ENCODE results near the gene TBCD. TPM values are rescaled to one million over a fixed set of nuclear protein-coding genes. Genes with fewer than 3 reads are reported as not detected.
A peak's percentile ranks its signal among the peaks of the same experiment; 100 is the strongest.

Gene TBCD
- total and polyA plus RNA-seq, 9 of the 15 experiments (the other 6 are each of a cell fraction or from before 2014, with no cell fraction given) = 8.9 to 98.5 (median 28.0) TPM

- no peak for TF ChIP-seq PBX2 (CRISPR knock-in tag; IDR thresholded peaks at IDR 0.05; ENCODE audit: low read depth)
- no peak for TF ChIP-seq PBX2 (tag; conservative IDR thresholded peaks at IDR 0.05; ENCODE audit: low read depth)
- TF ChIP-seq ARNT (IDR thresholded peaks at IDR 0.05) = no peak
- TF ChIP-seq RAD21 (CRISPR knock-in tag; conservative IDR thresholded peaks at IDR 0.05 in 1 of 2, IDR thresholded peaks at IDR 0.05 in 1 of 2) = no peak
- TF ChIP-seq ZBTB34 (CRISPR knock-in tag; IDR thresholded peaks at IDR 0.05) = no peak
- no peak for TF ChIP-seq HMG20A (CRISPR knock-in tag; conservative IDR thresholded peaks at IDR 0.05)
- TF ChIP-seq TCFL5 (CRISPR knock-in tag; conservative IDR thresholded peaks at IDR 0.05) = no peak
- TF ChIP-seq, protein P1, sequence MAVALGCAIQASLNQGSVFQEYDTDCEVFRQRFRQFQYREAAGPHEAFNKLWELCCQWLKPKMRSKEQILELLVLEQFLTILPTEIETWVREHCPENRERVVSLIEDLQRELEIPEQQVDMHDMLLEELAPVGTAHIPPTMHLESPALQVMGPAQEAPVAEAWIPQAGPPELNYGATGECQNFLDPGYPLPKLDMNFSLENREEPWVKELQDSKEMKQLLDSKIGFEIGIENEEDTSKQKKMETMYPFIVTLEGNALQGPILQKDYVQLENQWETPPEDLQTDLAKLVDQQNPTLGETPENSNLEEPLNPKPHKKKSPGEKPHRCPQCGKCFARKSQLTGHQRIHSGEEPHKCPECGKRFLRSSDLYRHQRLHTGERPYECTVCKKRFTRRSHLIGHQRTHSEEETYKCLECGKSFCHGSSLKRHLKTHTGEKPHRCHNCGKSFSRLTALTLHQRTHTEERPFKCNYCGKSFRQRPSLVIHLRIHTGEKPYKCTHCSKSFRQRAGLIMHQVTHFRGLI (CRISPR knock-in tag; IDR thresholded peaks at IDR 0.05) = no peak
- TF ChIP-seq PHB (CRISPR knock-in tag; IDR thresholded peaks at IDR 0.05) = no peak
- TF ChIP-seq ETV5 (CRISPR knock-in tag; IDR thresholded peaks at IDR 0.05; ENCODE audit: low read depth) = peak; percentile 73; the same call in 1 of the 2 replicates
- TF ChIP-seq ZNF24 (IDR thresholded peaks at IDR 0.05) = no peak
- no peak for TF ChIP-seq HNRNPK (IDR thresholded peaks at IDR 0.05; ENCODE audit: low read depth, low read length, poor library complexity, severe bottlenecking)
- TF ChIP-seq, protein P2, sequence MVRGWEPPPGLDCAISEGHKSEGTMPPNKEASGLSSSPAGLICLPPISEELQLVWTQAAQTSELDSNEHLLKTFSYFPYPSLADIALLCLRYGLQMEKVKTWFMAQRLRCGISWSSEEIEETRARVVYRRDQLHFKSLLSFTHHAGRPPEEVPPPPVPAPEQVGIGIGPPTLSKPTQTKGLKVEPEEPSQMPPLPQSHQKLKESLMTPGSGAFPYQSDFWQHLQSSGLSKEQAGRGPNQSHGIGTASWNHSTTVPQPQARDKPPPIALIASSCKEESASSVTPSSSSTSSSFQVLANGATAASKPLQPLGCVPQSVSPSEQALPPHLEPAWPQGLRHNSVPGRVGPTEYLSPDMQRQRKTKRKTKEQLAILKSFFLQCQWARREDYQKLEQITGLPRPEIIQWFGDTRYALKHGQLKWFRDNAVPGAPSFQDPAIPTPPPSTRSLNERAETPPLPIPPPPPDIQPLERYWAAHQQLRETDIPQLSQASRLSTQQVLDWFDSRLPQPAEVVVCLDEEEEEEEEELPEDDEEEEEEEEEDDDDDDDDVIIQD (CRISPR knock-in tag; IDR thresholded peaks at IDR 0.05) = no peak
- peak; percentile 25; the same call in 1 of the 2 replicates for TF ChIP-seq BHLHE40 (IDR thresholded peaks at IDR 0.05; ENCODE audit: low read length)
- TF ChIP-seq POLR2AphosphoS5 (IDR thresholded peaks at IDR 0.05; ENCODE audit: control insufficient read depth, insufficient read depth, low read depth, low read length) = no peak
- TF ChIP-seq RUNX1 (IDR thresholded peaks at IDR 0.05; ENCODE audit: low read depth) = no peak
- TF ChIP-seq CLOCK (CRISPR knock-in tag; IDR thresholded peaks at IDR 0.05; ENCODE audit: borderline replicate concordance) = no peak
Measured at GRCh38 chr17:82734987-82735866, 16.6 kb upstream of the TBCD start, which contains the start of gene FN3K (continued).
